K562 (cell line): Measurements from ENCODE around the gene TESMIN. TPM values are rescaled to one million over a fixed set of nuclear protein-coding genes. Genes with fewer than 3 reads are reported as not detected.

ENCODE experiments used
- BDP1 ChIP-seq: IDR thresholded peaks from 3 replicates; pipeline ENCODE4 v1.6.1; 2011; ENCODE audit not compliant: insufficient read length, insufficient read depth
- MLX ChIP-seq, 2 experiments: fragments of 450-650 bp in 1 of 2; sonication (generic) in 1 of 2; formaldehyde crosslinking; conservative IDR thresholded peaks; 2 replicates each; pipeline versions ENCODE4 v1.4.0 to v1.8.1; 2020 to 2022; ENCODE audit warnings: mild to moderate bottlenecking in 1 of 2, missing genetic modification reagents in 1 of 2
- POLR2A ChIP-seq: fragments of 450-650 bp; conservative IDR thresholded peaks from 2 replicates; pipeline ENCODE4 v1.6.1; 2016
- RBFOX2 ChIP-seq: fragments of 200-400 bp; formaldehyde crosslinking; IDR thresholded peaks from 2 replicates; pipeline ENCODE4 v1.6.1; 2017; ENCODE audit warnings: low read depth, mild to moderate bottlenecking, low read length, moderate library complexity
- RFX5 ChIP-seq: IDR thresholded peaks from 2 replicates; pipeline ENCODE4 v1.6.1; 2011; ENCODE audit warnings: low read depth, mild to moderate bottlenecking, improper control_type of control experiment, low read length
- SAFB ChIP-seq: fragments of 200-400 bp; formaldehyde crosslinking; IDR thresholded peaks from 2 replicates; pipeline ENCODE4 v1.6.1; 2017; ENCODE audit warnings: low read depth, low read length, borderline replicate concordance
- SAFB2 ChIP-seq: fragments of 200-400 bp; formaldehyde crosslinking; IDR thresholded peaks from 2 replicates; pipeline ENCODE4 v1.6.1; 2018; ENCODE audit warnings: borderline replicate concordance, low read length, low read depth, moderate library complexity; ENCODE audit not compliant: severe bottlenecking
- TRIM24 ChIP-seq, 2 experiments: fragments of 450-650 bp; IDR thresholded peaks; 2 replicates each; pipeline ENCODE4 v1.6.1; 2016
- ZNF24 ChIP-seq: fragments of 450-650 bp; IDR thresholded peaks from 2 replicates; pipeline ENCODE4 v1.6.1; 2016
- ZNF318 ChIP-seq, 2 experiments: fragments of 450-650 bp; IDR thresholded peaks; 2 replicates each; pipeline ENCODE4 v1.6.1; 2016; ENCODE audit warnings: mild to moderate bottlenecking in 2 of 2, borderline replicate concordance in 1 of 2, low read depth in 1 of 2, moderate library complexity in 1 of 2
- polyA plus RNA-seq, 8 experiments: library from polyadenylated mRNA; depleted of rRNA in 4 of 8; stranded (reverse) in 5 of 8; unstranded in 3 of 8; fragments of >200 nt; fragmentation: Nextera tagmentation in 2 of 8; fragmentation: Illumina TruSeq in 1 of 8; extraction: Ambion mirVana in 2 of 8; extraction: Trizol in 1 of 8; gene quantifications; 2 replicates each; pipeline versions ENCODE4 v1.2.1 to v1.2.3, GENCODE V29; 2011 to 2014; ENCODE audit warnings: inconsistent platforms in 1 of 8, missing spikeins in 1 of 8
- total RNA-seq, 7 experiments: library from RNA; depleted of rRNA in 6 of 7; stranded (reverse); fragments of >200 nt in 6 of 7; fragmentation: Illumina TruSeq in 2 of 7; extraction: Trizol in 2 of 7; gene quantifications; 2 replicates each; pipeline versions ENCODE4 v1.2.1 to v1.2.3, GENCODE V29; 2011 to 2021; ENCODE audit warnings: low replicate concordance in 1 of 7

Gene TESMIN
- total and polyA plus RNA-seq, 9 of the 15 experiments (the other 6 are each of a cell fraction or from before 2014, with no cell fraction given), result 8.9 to 50.5 (median 15.0) TPM

- TF ChIP-seq ZNF318 (IDR thresholded peaks at IDR 0.05; ENCODE audit: borderline replicate concordance in 1 of 2, low read depth in 1 of 2) (no peak), BDP1 (no peak), RBFOX2 (no peak), RFX5 (no peak), MLX (CRISPR knock-in tag; conservative IDR thresholded peaks at IDR 0.05) (no peak), SAFB2 (no peak), TRIM24 (IDR thresholded peaks at IDR 0.05) (no peak), POLR2A (no peak), SAFB (no peak), ZNF24 (peak; percentile 63; the same call in 1 of the 2 replicates)
Observed at GRCh38 chr11:68780829-68781228, 29.5 kb upstream of the TESMIN start (continued).
